Islet precursor cell (in vitro differentiated cells): Measurements from ENCODE around the gene TKTL1.

ENCODE experiments used
- DNase-seq: peaks from one replicate; pipeline ENCODE4 v3.0.0-alpha.2; 2018

Gene TKTL1

GRCh38 chrX:154365052-154365600 lies 69.5 kb downstream of the TKTL1 start:
- DNase-seq: no peak

GRCh38 chrX:154365997-154366665 lies 70.5 kb downstream of the TKTL1 start:
- DNase-seq: no peak

- no peak for DNase-seq
Observed at GRCh38 chrX:154366666-154367055, 71.1 kb downstream of the TKTL1 start.

GRCh38 chrX:154367474-154368308 lies 72.1 kb downstream of the TKTL1 start:
- DNase-seq: no peak

- DNase-seq: peak; percentile 91
Observed at GRCh38 chrX:154368630-154369448, 73.2 kb downstream of the TKTL1 start.

GRCh38 chrX:154369449-154370299 lies 74.1 kb downstream of the TKTL1 start:
- peak; percentile 96 for DNase-seq

GRCh38 chrX:154370300-154371016 lies 74.9 kb downstream of the TKTL1 start:
- no peak for DNase-seq

GRCh38 chrX:154371017-154371788 lies 75.6 kb downstream of the TKTL1 start:
- peak; percentile 95 for DNase-seq

- no peak for DNase-seq
Observed at GRCh38 chrX:154371789-154372300, 76.2 kb downstream of the TKTL1 start.

- no peak for DNase-seq
Observed at GRCh38 chrX:154372612-154373022, 77.0 kb downstream of the TKTL1 start.

GRCh38 chrX:154373340-154374306 lies 78.0 kb downstream of the TKTL1 start:
- peak; percentile 97 for DNase-seq

- DNase-seq: peak; percentile 70
Observed at GRCh38 chrX:154374313-154375155, 78.9 kb downstream of the TKTL1 start, which contains the start of gene FLNA. TSS of gene FLNA (minus strand) at chrX:154374634. CDS start at chrX:154371245, 3,389 bp downstream.

- no peak for DNase-seq
Observed at GRCh38 chrX:154375156-154375504, 79.5 kb downstream of the TKTL1 start.

- no peak for DNase-seq
Observed at GRCh38 chrX:154376774-154377173, 81.2 kb downstream of the TKTL1 start.

GRCh38 chrX:154378059-154378798 lies 82.6 kb downstream of the TKTL1 start:
- no peak for DNase-seq

- DNase-seq: peak; percentile 99
Observed at GRCh38 chrX:154378799-154379568, 83.4 kb downstream of the TKTL1 start, which contains the start of gene EMD. TSS of gene EMD (plus strand) at chrX:154379295. CDS start at chrX:154379485, 190 bp downstream.
